Activated CD8-positive, alpha-beta memory T cell treated with anti-CD3 and anti-CD28 coated beads for 48 hours (primary cell): ENCODE results near the gene HSD3B1.
"Not testable (repeated sequence)": the region's sequence is repeated elsewhere in the genome, so short reads cannot be mapped to it uniquely, and the experiment has no call there.

Experiments
- DNase-seq, 3 experiments: peaks; one replicate each; pipeline ENCODE4 v3.0.0-alpha.2; 2020; ENCODE audit warnings: low read depth in 2 of 3, low spot score in 2 of 3

HSD3B1 gene

GRCh38 chr1:119490925-119491324, 16.1 kb upstream of the HSD3B1 start:
- no peak for DNase-seq

GRCh38 chr1:119492763-119493162, 14.2 kb upstream of the HSD3B1 start:
- no peak for DNase-seq

GRCh38 chr1:119504831-119505230, 2.2 kb upstream of the HSD3B1 start:
- no peak for DNase-seq

GRCh38 chr1:119510046-119510445, 3.0 kb downstream of the HSD3B1 start:
- DNase-seq = no peak

- no peak for DNase-seq
These were observed 8.2 kb downstream of the HSD3B1 start for GRCh38 chr1:119515221-119515620.

GRCh38 chr1:119516247-119516646, 9.2 kb downstream of the HSD3B1 start:
- DNase-seq = no peak

- DNase-seq = no peak
These were observed 9.7 kb downstream of the HSD3B1 start for GRCh38 chr1:119516680-119517079.

GRCh38 chr1:119517667-119518066, 10.7 kb downstream of the HSD3B1 start:
- DNase-seq = not testable (repeated sequence)

GRCh38 chr1:119531606-119532323, 24.8 kb downstream of the HSD3B1 start:
- no peak for DNase-seq

- no peak for DNase-seq
These were observed 25.4 kb downstream of the HSD3B1 start for GRCh38 chr1:119532324-119532910.

- DNase-seq = no peak
These were observed 28.4 kb downstream of the HSD3B1 start for GRCh38 chr1:119535381-119535780.

- no peak for DNase-seq
These were observed 31.0 kb downstream of the HSD3B1 start for GRCh38 chr1:119537966-119538365.

- no peak for DNase-seq
These were observed 32.6 kb downstream of the HSD3B1 start for GRCh38 chr1:119539636-119540035.

- no peak for DNase-seq
These were observed 34.4 kb downstream of the HSD3B1 start for GRCh38 chr1:119541389-119541788.

GRCh38 chr1:119542492-119542946, 35.5 kb downstream of the HSD3B1 start:
- no peak for DNase-seq

GRCh38 chr1:119544165-119544762, 37.3 kb downstream of the HSD3B1 start:
- no peak for DNase-seq

- DNase-seq = no peak
These were observed 39.6 kb downstream of the HSD3B1 start for GRCh38 chr1:119546641-119547040.

- no peak for DNase-seq
These were observed 40.3 kb downstream of the HSD3B1 start for GRCh38 chr1:119547306-119547705.

GRCh38 chr1:119547805-119548204, 40.8 kb downstream of the HSD3B1 start:
- no peak for DNase-seq

GRCh38 chr1:119549719-119550132, 42.7 kb downstream of the HSD3B1 start:
- DNase-seq = no peak

GRCh38 chr1:119550381-119550780, 43.4 kb downstream of the HSD3B1 start:
- no peak for DNase-seq

GRCh38 chr1:119551218-119551617, 44.2 kb downstream of the HSD3B1 start:
- no peak for DNase-seq
